Fibroblast of upper back skin (primary cell): Measurements from ENCODE around the gene ACO2.

Experiments
- DNase-seq: peaks from one replicate; pipeline ENCODE4 v3.0.0-alpha.2; 2013

ACO2 gene

GRCh38 chr22:41524809-41525449 is 56.0 kb downstream of the ACO2 start:
- no peak for DNase-seq

GRCh38 chr22:41525450-41526225 is 56.7 kb downstream of the ACO2 start:
- DNase-seq = no peak

GRCh38 chr22:41526226-41526829 is 57.4 kb downstream of the ACO2 start:
- DNase-seq = no peak

- peak; percentile 20 for DNase-seq
Measured at GRCh38 chr22:41526830-41527799, 58.2 kb downstream of the ACO2 start.

GRCh38 chr22:41528132-41528766 is 59.3 kb downstream of the ACO2 start:
- DNase-seq = no peak

- no peak for DNase-seq
Measured at GRCh38 chr22:41528938-41529561, 60.1 kb downstream of the ACO2 start.

GRCh38 chr22:41530890-41531714 is 62.2 kb downstream of the ACO2 start:
- no peak for DNase-seq

- DNase-seq = no peak
Measured at GRCh38 chr22:41531715-41532477, 63.0 kb downstream of the ACO2 start.

- peak; percentile 49 for DNase-seq
Measured at GRCh38 chr22:41532908-41533825, 64.2 kb downstream of the ACO2 start.

- no peak for DNase-seq
Measured at GRCh38 chr22:41534219-41534618, 65.3 kb downstream of the ACO2 start.

- peak; percentile 23 for DNase-seq
Measured at GRCh38 chr22:41535244-41535643, 66.3 kb downstream of the ACO2 start.

GRCh38 chr22:41537203-41537602 is 68.3 kb downstream of the ACO2 start:
- no peak for DNase-seq

GRCh38 chr22:41538583-41538982 is 69.7 kb downstream of the ACO2 start:
- no peak for DNase-seq

GRCh38 chr22:41539146-41540005 is 70.5 kb downstream of the ACO2 start:
- DNase-seq = no peak

GRCh38 chr22:41540006-41540315 is 71.0 kb downstream of the ACO2 start:
- no peak for DNase-seq

- DNase-seq = no peak
Measured at GRCh38 chr22:41540365-41540764, 71.4 kb downstream of the ACO2 start.

GRCh38 chr22:41541484-41541883 is 72.6 kb downstream of the ACO2 start:
- DNase-seq = no peak

GRCh38 chr22:41542224-41542623 is 73.3 kb downstream of the ACO2 start:
- no peak for DNase-seq
